Pancreas (tissue), 10 donors: ENCODE data around the gene RHBDD3. TPM values are rescaled to one million over a fixed set of nuclear protein-coding genes. Genes with fewer than 3 reads are reported as not detected.

Source experiments
- ATAC-seq, 4 donors: fragments of 200-7000 bp; cut with Tn5 transposase; one replicate each; pipeline versions ENCODE4 v1.8.0 to v1.9.1; 2020; ENCODE audit warnings: mild to moderate bottlenecking in 4 of 4, moderate library complexity in 4 of 4
- DNase-seq, 6 donors: peaks; one replicate each; pipeline ENCODE4 v3.0.0-alpha.2; 2020
- FAIRE-seq: peaks from 2 replicates; lab custom pipeline; 2012; peaks lifted over from hg19 to GRCh38; lab: Jason Lieb, UNC
- H3K27ac ChIP-seq, 4 donors: fragments of 200-600 bp; sonication (generic); 1 replicate in 3 of 4; 2 replicates in 1 of 4; pipeline versions ENCODE4 v1.5.0 to v1.8.0; 2020
- H3K27me3 ChIP-seq, 4 donors: fragments of 200-600 bp; one replicate each; pipeline ENCODE4 v1.8.0; 2021
- H3K36me3 ChIP-seq, 3 donors: fragments of 200-600 bp; sonication (generic) in 1 of 3; one replicate each; pipeline versions ENCODE4 v1.5.0 to v1.8.0; 2020 to 2021
- H3K4me1 ChIP-seq, 3 donors: fragments of 200-600 bp; one replicate each; pipeline ENCODE4 v1.8.0; 2021
- H3K4me3 ChIP-seq, 4 donors: fragments of 200-600 bp; sonication (generic) in 2 of 4; one replicate each; pipeline versions ENCODE4 v1.5.0 to v1.8.0; 2020 to 2021
- H3K9me3 ChIP-seq, 4 donors: fragments of 200-600 bp; one replicate each; pipeline ENCODE4 v1.8.0; 2021
- CTCF ChIP-seq, 4 donors: fragments of 200-600 bp; sonication (generic) in 3 of 4; IDR thresholded peaks; one replicate each; pipeline versions ENCODE4 v1.5.0 to v1.8.0; 2021; ENCODE audit warnings: antibody characterized with exemption in 4 of 4
- WGBS, 2 donors: extraction: QIAGEN DNeasy Blood & Tissue Kit; methylation state at CpG; one replicate each; pipeline ENCODE4 v1.1.7; 2013; 5-methylcytosine and 5-hydroxymethylcytosine counted together
- intact Hi-C, 3 donors: fragments of 100-400 bp; cut with DNase I; formaldehyde crosslinking; loops; one replicate each; pipeline versions ENCODE4 v1.11.1 to v1.14.2; 2022
- polyA plus RNA-seq, 2 donors: library from polyadenylated mRNA; stranded (reverse); fragments of 200-250 nt; gene quantifications; one replicate each; pipeline ENCODE4 v1.2.3, GENCODE V29; 2013
- total RNA-seq, 6 donors: library from RNA; stranded (reverse); fragmentation: NEBNext Ultra II Directional in 4 of 6; extraction: Animal tissue kit (Norgen Biotek cat#: 25700) in 4 of 6; gene quantifications; one replicate each; pipeline versions ENCODE4 v1.2.1 to v1.2.4, GENCODE V29; 2021 to 2023
- donor health status: healthy with polysubstance abuse.
- donor health status: DM: no; HTN: no; CAD: no; lungs with moderate emphysema.
- donor health status: DM: no; HTN: no; CAD: no.
- donor health status: control.
- donor health status: control.
- donor health status: Bipolar disorder and iron deficiency.
- donor health status: DM: yes; HTN: yes; CAD: no.
- donor health status: DM: no; HTN: no; CAD: no.
- donor health status: DM: no; HTN: no; CAD: no.
- donor health status: DM: yes; HTN: yes; CAD: no.

Gene RHBDD3
- total and polyA plus RNA-seq, 8 donors, result 5.4 to 38.2 (median 10.1) TPM

GRCh38 chr22:29270475-29271271 is 2.9 kb upstream of the RHBDD3 start:
- Histone ChIP-seq H3K4me3 (peak overlapping the region; percentile 4 to 98 (median 86)), H3K9me3 (no peaks in the 10 kb centered on the region), H3K36me3 (peaks cover 0 to 21% (median 16%) of the 10 kb centered on the region in 3 donors), H3K27ac (peak overlapping the region in 2 of 4 donors; percentile 99 to 100), H3K4me1 (peaks cover 23 to 53% (median 46%) of the 10 kb centered on the region in 3 donors), H3K27me3 (no peaks in the 10 kb centered on the region)
- FAIRE-seq (no peak), ATAC-seq (no peak), DNase-seq (no peak)
- no peak for TF ChIP-seq CTCF (IDR thresholded peaks at IDR 0.05)
- 4 to 7% methylated on average over 9 of the region's 9 CpGs for WGBS, 2 donors
- intact Hi-C loops, result no loop called here

- ATAC-seq (peak in 2 of 4 donors; percentile 3 to 7), FAIRE-seq (no peak), DNase-seq (no peak)
- Histone ChIP-seq H3K27me3 (no peaks in the 10 kb centered on the region), H3K36me3 (peaks cover 0 to 21% (median 16%) of the 10 kb centered on the region in 3 donors), H3K9me3 (no peaks in the 10 kb centered on the region), H3K4me1 (peaks cover 17 to 45% (median 38%) of the 10 kb centered on the region in 3 donors), H3K27ac (peak overlapping the region; percentile 99 to 100 (median 100)), H3K4me3 (peak overlapping the region; percentile 79 to 98 (median 93))
- WGBS, 2 donors, result 4% methylated on average over 13 of the region's 13 CpGs
- no peak for TF ChIP-seq CTCF (IDR thresholded peaks at IDR 0.05)
- intact Hi-C loops, result no loop called here
Measured at GRCh38 chr22:29269731-29270474, 2.1 kb upstream of the RHBDD3 start.

GRCh38 chr22:29269230-29269604 is 1.4 kb upstream of the RHBDD3 start:
- Histone ChIP-seq H3K4me3 (peak overlapping the region; percentile 79 to 98 (median 93)), H3K27ac (peak overlapping the region; percentile 99 to 100 (median 100)), H3K27me3 (no peaks in the 10 kb centered on the region), H3K36me3 (peaks cover 0 to 17% (median 10%) of the 10 kb centered on the region in 3 donors), H3K4me1 (peaks cover 19 to 41% (median 31%) of the 10 kb centered on the region in 3 donors), H3K9me3 (no peaks in the 10 kb centered on the region)
- ATAC-seq (no peak), DNase-seq (no peak), FAIRE-seq (no peak)
- 1% methylated on average over 14 of the region's 14 CpGs for WGBS, 2 donors
- no peak for TF ChIP-seq CTCF (IDR thresholded peaks at IDR 0.05)
- intact Hi-C loops, result no loop called here

- peaks cover 0 to 11% (median 6%) of the 10 kb centered on the region in 3 donors for H3K36me3 ChIP-seq
- intact Hi-C loops, result no loop called here
- H3K4me1 ChIP-seq, result peaks cover 22 to 41% (median 30%) of the 10 kb centered on the region in 3 donors
- DNase-seq (peak; percentile 62 to 87 (median 75)), ATAC-seq (peak; percentile 44 to 63 (median 54)), FAIRE-seq (no peak)
- TF ChIP-seq CTCF (IDR thresholded peaks at IDR 0.05), result no peak
- H3K9me3 ChIP-seq, result no peaks in the 10 kb centered on the region
- no peaks in the 10 kb centered on the region for H3K27me3 ChIP-seq
- 0% methylated on average over 49 to 51 of the region's 51 CpGs for WGBS, 2 donors
- peak overlapping the region; percentile 79 to 98 (median 93) for H3K4me3 ChIP-seq
- H3K27ac ChIP-seq, result peak overlapping the region; percentile 99 to 100 (median 100)
Measured at GRCh38 chr22:29268511-29269229, 889 bp upstream of the RHBDD3 start.
